ENCODE measurements around the gene TRIOBP.
A peak's percentile ranks its signal among the peaks of the same experiment; 100 is the strongest.

TRIOBP gene

DNA sequence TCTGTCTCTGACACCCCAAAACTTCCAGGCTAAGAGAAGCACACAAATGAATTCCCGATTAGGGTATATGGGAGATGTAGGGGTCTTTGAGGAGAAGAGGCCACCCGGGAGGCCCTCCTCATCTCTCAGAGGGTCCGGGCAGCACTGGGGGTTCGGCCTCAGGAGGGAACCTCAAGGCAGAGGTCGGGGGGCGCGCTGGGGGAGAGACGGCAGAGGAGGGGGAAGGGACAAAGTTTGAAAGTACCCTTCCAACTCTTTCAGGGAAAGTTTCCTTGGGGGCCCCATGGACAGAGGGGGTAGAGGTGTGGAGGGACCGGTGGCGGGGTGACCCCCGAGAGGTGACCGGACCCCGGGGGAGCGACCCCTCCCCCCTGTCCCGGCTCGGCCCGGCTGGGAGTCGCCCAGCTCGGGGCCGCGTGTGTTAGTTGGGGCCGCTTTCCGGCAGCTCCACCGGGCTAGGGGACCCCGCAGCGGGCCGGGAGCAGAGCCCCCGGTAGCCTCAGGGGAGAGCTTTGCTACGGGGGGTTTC, 107.6 kb downstream of the TRIOBP start:
- Histone ChIP-seq H3K4me3 (ENCODE audit: low read depth, low read length) (peak overlapping the region; percentile 55), H2AK5ac (ENCODE audit: low read length) (peak overlapping the region; percentile 11), H3K79me2 (ENCODE audit: control insufficient read depth, insufficient read depth, low read length, poor library complexity) (peaks cover 5% of the 10 kb centered on the region), H2AFZ (ENCODE audit: insufficient read depth, low read length, poor library complexity) (peak overlapping the region; percentile 11), H3K9me3 (ENCODE audit: insufficient read depth, low read depth, low read length) (no peaks in the 10 kb centered on the region), H3K14ac (ENCODE audit: low read length) (peak overlapping the region; percentile 76), H4K8ac (ENCODE audit: low read depth, low read length) (peak overlapping the region; percentile 92), H2BK5ac (ENCODE audit: low read depth, low read length, poor library complexity) (peak overlapping the region; percentile 37), H4K91ac (ENCODE audit: low read depth, low read length) (peak overlapping the region; percentile 87), H2BK120ac (ENCODE audit: insufficient read depth, low read length, poor library complexity) (peak overlapping the region; percentile 76), H3K27ac (ENCODE audit: low read depth, low read length) (no peak overlapping the region), H3K4me1 (ENCODE audit: control insufficient read depth in 1 of 2, insufficient read depth in 2 of 2, low read length in 2 of 2) (peaks cover 18 to 35% of the 10 kb centered on the region in 2 experiments), H3K27me3 (ENCODE audit: insufficient read depth, low read length) (peaks cover 13% of the 10 kb centered on the region), H3K18ac (ENCODE audit: low read length) (peak overlapping the region; percentile 57), H3K79me1 (ENCODE audit: low read length) (peaks cover 21% of the 10 kb centered on the region), H3K9ac (ENCODE audit: low read length) (peak overlapping the region; percentile 85), H3K4me2 (ENCODE audit: low read length) (peak overlapping the region; percentile 95), H2BK12ac (ENCODE audit: low read length) (peak overlapping the region; percentile 27), H3K36me3 (ENCODE audit: control insufficient read depth in 1 of 2, insufficient read depth in 2 of 2, low read length in 2 of 2) (no peaks in the 10 kb centered on the region), H3K4ac (ENCODE audit: low read depth, low read length) (peak overlapping the region; percentile 74), H4K12ac (ENCODE audit: low read depth, low read length) (peak overlapping the region; percentile 65), H3K23ac (ENCODE audit: low read length) (no peak overlapping the region)
- DNase-seq: no peak
- WGBS (ENCODE audit: extremely low coverage, insufficient coverage, insufficient read length): no CpG with 5 or more reads among the region's 29 CpGs

DNA sequence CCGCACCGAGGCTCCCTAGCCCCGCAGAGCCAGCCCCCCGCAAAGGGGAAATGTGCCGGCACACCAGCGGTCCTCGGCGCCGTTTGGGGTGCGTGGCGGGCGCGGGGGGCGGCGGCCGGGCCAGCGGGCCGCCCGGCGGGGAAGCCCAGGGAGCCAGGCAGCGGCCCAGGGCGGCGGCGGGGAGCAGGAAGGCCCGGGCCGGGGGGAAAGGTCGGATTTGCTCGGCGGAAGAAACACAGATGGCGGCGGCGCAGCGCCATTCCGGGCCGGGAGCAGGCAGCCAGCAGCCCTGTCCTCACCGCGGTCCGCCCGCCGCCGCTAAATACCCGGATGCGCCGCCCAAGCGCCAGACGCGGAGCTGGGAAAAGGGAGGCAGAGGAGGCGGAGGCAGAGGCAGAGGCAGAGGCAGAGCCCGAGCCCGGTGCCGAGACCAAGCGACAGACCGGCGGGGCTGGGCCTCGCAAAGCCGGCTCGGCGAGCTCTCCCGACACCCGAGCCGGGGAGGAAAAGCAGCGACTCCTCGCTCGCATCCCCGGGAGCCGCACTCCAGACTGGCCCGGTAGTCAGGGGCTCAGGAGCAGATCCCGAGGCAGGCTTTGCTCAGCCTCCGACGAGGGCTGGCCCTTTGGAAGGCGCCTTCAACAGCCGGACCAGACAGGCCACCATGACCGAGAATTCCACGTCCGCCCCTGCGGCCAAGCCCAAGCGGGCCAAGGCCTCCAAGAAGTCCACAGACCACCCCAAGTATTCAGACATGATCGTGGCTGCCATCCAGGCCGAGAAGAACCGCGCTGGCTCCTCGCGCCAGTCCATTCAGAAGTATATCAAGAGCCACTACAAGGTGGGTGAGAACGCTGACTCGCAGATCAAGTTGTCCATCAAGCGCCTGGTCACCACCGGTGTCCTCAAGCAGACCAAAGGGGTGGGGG, 108.3 kb downstream of the TRIOBP start:
- no CpG with 5 or more reads among the region's 87 CpGs for WGBS (ENCODE audit: extremely low coverage, insufficient coverage, insufficient read length)
- peak overlapping the region; percentile 76 for H2BK120ac ChIP-seq (ENCODE audit: insufficient read depth, low read length, poor library complexity)
- peak overlapping the region; percentile 37 for H2BK5ac ChIP-seq (ENCODE audit: low read depth, low read length, poor library complexity)
- H3K36me3 ChIP-seq (ENCODE audit: control insufficient read depth in 1 of 2, insufficient read depth in 2 of 2, low read length in 2 of 2): peaks cover 0 to 2% of the 10 kb centered on the region in 2 experiments
- H2AK5ac ChIP-seq (ENCODE audit: low read length): peak overlapping the region; percentile 31
- H4K91ac ChIP-seq (ENCODE audit: low read depth, low read length): peak overlapping the region; percentile 87
- no peaks in the 10 kb centered on the region for H3K9me3 ChIP-seq (ENCODE audit: insufficient read depth, low read depth, low read length)
- H2AFZ ChIP-seq (ENCODE audit: insufficient read depth, low read length, poor library complexity): peak overlapping the region; percentile 9
- H3K79me2 ChIP-seq (ENCODE audit: control insufficient read depth, insufficient read depth, low read length, poor library complexity): peaks cover 5% of the 10 kb centered on the region
- H3K4ac ChIP-seq (ENCODE audit: low read depth, low read length): peak overlapping the region; percentile 74
- peak overlapping the region; percentile 76 for H3K14ac ChIP-seq (ENCODE audit: low read length)
- H3K27me3 ChIP-seq (ENCODE audit: insufficient read depth, low read length): peaks cover 13% of the 10 kb centered on the region
- H3K79me1 ChIP-seq (ENCODE audit: low read length): peaks cover 21% of the 10 kb centered on the region
- peak overlapping the region; percentile 42 for H2BK12ac ChIP-seq (ENCODE audit: low read length)
- DNase-seq: peak; percentile 88 to 91
- peak overlapping the region; percentile 65 for H4K12ac ChIP-seq (ENCODE audit: low read depth, low read length)
- H3K9ac ChIP-seq (ENCODE audit: low read length): peak overlapping the region; percentile 85
- H3K4me2 ChIP-seq (ENCODE audit: low read length): peak overlapping the region; percentile 95
- H3K27ac ChIP-seq (ENCODE audit: low read depth, low read length): peak overlapping the region; percentile 20
- H3K4me3 ChIP-seq (ENCODE audit: low read depth, low read length): peak overlapping the region; percentile 55
- peak overlapping the region; percentile 57 for H3K18ac ChIP-seq (ENCODE audit: low read length)
- H3K4me1 ChIP-seq (ENCODE audit: control insufficient read depth in 1 of 2, insufficient read depth in 2 of 2, low read length in 2 of 2): peaks cover 18 to 35% of the 10 kb centered on the region in 2 experiments
- peak overlapping the region; percentile 92 for H4K8ac ChIP-seq (ENCODE audit: low read depth, low read length)
- no peak overlapping the region for H3K23ac ChIP-seq (ENCODE audit: low read length)

DNA sequence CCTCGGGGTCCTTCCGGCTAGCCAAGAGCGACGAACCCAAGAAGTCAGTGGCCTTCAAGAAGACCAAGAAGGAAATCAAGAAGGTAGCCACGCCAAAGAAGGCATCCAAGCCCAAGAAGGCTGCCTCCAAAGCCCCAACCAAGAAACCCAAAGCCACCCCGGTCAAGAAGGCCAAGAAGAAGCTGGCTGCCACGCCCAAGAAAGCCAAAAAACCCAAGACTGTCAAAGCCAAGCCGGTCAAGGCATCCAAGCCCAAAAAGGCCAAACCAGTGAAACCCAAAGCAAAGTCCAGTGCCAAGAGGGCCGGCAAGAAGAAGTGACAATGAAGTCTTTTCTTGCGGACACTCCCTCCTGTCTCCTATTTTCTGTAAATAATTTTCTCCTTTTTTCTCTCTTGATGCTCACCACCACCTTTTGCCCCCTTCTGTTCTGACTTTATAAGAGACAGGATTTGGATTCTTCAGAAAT, 109.0 kb downstream of the TRIOBP start:
- Histone ChIP-seq H4K8ac (ENCODE audit: low read depth, low read length) (peak overlapping the region; percentile 10), H3K4me3 (ENCODE audit: low read depth, low read length) (peak overlapping the region; percentile 55)

DNA sequence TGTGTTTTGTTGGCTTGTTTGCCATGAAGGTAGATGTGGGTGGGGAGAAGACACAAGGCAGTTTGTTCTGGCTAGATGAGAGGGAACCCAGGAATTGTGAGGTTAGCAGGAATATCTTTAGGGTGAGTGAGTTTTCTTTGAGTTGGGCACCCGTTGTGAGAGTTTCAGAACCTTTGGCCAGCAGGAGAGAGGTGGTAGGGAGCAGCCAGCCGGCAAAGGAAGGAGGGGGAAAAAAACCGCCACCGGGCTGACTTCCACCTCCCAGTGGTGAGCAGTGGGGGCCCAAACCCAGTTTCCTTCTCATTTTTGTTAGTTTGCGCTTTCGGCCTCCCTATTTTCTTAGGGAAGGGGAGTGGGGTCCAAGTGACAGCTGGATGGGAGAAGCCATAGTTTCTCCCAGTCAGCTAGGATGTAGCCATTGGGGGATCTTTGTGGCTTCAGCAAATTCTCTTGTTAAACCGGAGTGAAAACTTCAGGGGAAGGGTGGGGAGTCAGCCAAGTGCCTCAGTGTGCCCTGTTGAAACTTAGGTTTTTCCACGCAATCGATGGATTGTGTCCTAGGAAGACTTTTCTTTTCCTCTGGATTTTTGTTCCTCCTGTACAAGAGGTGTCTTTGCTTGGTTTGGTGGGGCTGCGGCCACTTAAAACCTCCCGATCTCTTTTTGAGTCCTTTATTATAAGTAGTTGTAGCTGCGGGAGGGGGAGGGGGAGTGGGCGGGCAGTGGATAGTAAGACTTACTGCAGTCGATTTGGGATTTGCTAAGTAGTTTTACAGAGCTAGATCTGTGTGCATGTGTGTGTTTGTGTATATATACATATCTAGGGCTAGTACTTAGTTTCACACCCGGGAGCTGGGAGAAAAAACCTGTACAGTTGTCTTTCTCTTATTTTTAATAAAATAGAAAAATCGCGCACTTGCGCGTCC, 109.8 kb downstream of the TRIOBP start:
- Histone ChIP-seq H3K4me1 (ENCODE audit: control insufficient read depth in 1 of 2, insufficient read depth in 2 of 2, low read length in 2 of 2) (peaks cover 18 to 35% of the 10 kb centered on the region in 2 experiments), H3K4ac (ENCODE audit: low read depth, low read length) (no peak overlapping the region), H3K79me2 (ENCODE audit: control insufficient read depth, insufficient read depth, low read length, poor library complexity) (peaks cover 5% of the 10 kb centered on the region), H2BK120ac (ENCODE audit: insufficient read depth, low read length, poor library complexity) (no peak overlapping the region), H4K12ac (ENCODE audit: low read depth, low read length) (no peak overlapping the region), H4K8ac (ENCODE audit: low read depth, low read length) (no peak overlapping the region), H3K4me2 (ENCODE audit: low read length) (peak overlapping the region; percentile 81), H2BK5ac (ENCODE audit: low read depth, low read length, poor library complexity) (no peak overlapping the region), H4K91ac (ENCODE audit: low read depth, low read length) (no peak overlapping the region), H3K27ac (ENCODE audit: low read depth, low read length) (no peak overlapping the region), H3K23ac (ENCODE audit: low read length) (no peak overlapping the region), H3K79me1 (ENCODE audit: low read length) (peaks cover 21% of the 10 kb centered on the region), H2AK5ac (ENCODE audit: low read length) (no peak overlapping the region), H3K27me3 (ENCODE audit: insufficient read depth, low read length) (peaks cover 13% of the 10 kb centered on the region), H2AFZ (ENCODE audit: insufficient read depth, low read length, poor library complexity) (no peak overlapping the region), H3K9ac (ENCODE audit: low read length) (peak overlapping the region; percentile 55), H2BK12ac (ENCODE audit: low read length) (no peak overlapping the region), H3K4me3 (ENCODE audit: low read depth, low read length) (no peak overlapping the region), H3K9me3 (ENCODE audit: insufficient read depth, low read depth, low read length) (no peaks in the 10 kb centered on the region), H3K14ac (ENCODE audit: low read length) (no peak overlapping the region), H3K18ac (ENCODE audit: low read length) (no peak overlapping the region), H3K36me3 (ENCODE audit: control insufficient read depth in 1 of 2, insufficient read depth in 2 of 2, low read length in 2 of 2) (peaks cover 0 to 2% of the 10 kb centered on the region in 2 experiments)
- WGBS (ENCODE audit: extremely low coverage, insufficient coverage, insufficient read length): no CpG with 5 or more reads among the region's 19 CpGs
- DNase-seq: peak in 1 of 2 donors; percentile 37

More for the DNA sequence above, 109.0 kb downstream of the TRIOBP start:
- Histone ChIP-seq H2BK120ac (ENCODE audit: insufficient read depth, low read length, poor library complexity) (no peak overlapping the region), H2BK5ac (ENCODE audit: low read depth, low read length, poor library complexity) (no peak overlapping the region), H3K4me2 (ENCODE audit: low read length) (peak overlapping the region; percentile 95), H2BK12ac (ENCODE audit: low read length) (no peak overlapping the region), H3K27me3 (ENCODE audit: insufficient read depth, low read length) (peaks cover 13% of the 10 kb centered on the region), H4K91ac (ENCODE audit: low read depth, low read length) (peak overlapping the region; percentile 87), H3K23ac (ENCODE audit: low read length) (no peak overlapping the region), H3K79me1 (ENCODE audit: low read length) (peaks cover 21% of the 10 kb centered on the region), H3K18ac (ENCODE audit: low read length) (peak overlapping the region; percentile 52), H3K9me3 (ENCODE audit: insufficient read depth, low read depth, low read length) (no peaks in the 10 kb centered on the region), H2AFZ (ENCODE audit: insufficient read depth, low read length, poor library complexity) (no peak overlapping the region), H3K14ac (ENCODE audit: low read length) (peak overlapping the region; percentile 44), H3K79me2 (ENCODE audit: control insufficient read depth, insufficient read depth, low read length, poor library complexity) (peaks cover 5% of the 10 kb centered on the region), H3K27ac (ENCODE audit: low read depth, low read length) (no peak overlapping the region), H3K4me1 (ENCODE audit: control insufficient read depth in 1 of 2, insufficient read depth in 2 of 2, low read length in 2 of 2) (peaks cover 18 to 35% of the 10 kb centered on the region in 2 experiments), H4K12ac (ENCODE audit: low read depth, low read length) (no peak overlapping the region), H3K36me3 (ENCODE audit: control insufficient read depth in 1 of 2, insufficient read depth in 2 of 2, low read length in 2 of 2) (peaks cover 0 to 2% of the 10 kb centered on the region in 2 experiments), H3K9ac (ENCODE audit: low read length) (no peak overlapping the region), H2AK5ac (ENCODE audit: low read length) (peak overlapping the region; percentile 31), H3K4ac (ENCODE audit: low read depth, low read length) (no peak overlapping the region)
- no CpG with 5 or more reads among the region's 10 CpGs for WGBS (ENCODE audit: extremely low coverage, insufficient coverage, insufficient read length)
- DNase-seq: peak in 1 of 2 donors; percentile 26
